CD4-positive, alpha-beta T cell (primary cell): Measurements from ENCODE around the gene GEMIN7. TPM values are rescaled to one million over a fixed set of nuclear protein-coding genes. Genes with fewer than 3 reads are reported as not detected.
"Not testable (repeated sequence)": the region's sequence is repeated elsewhere in the genome, so short reads cannot be mapped to it uniquely, and the experiment has no call there.

Experiments
- ATAC-seq: fragments of 200-7000 bp; cut with Tn5 transposase; one replicate; pipeline ENCODE4 v1.10.0; 2022; ENCODE audit warnings: mild to moderate bottlenecking; ENCODE audit not compliant: poor library complexity
- CTCF ChIA-PET: fragments of 350-600 bp; sonication (Branson Sonifier 250); formaldehyde crosslinking; loops from one replicate; lab custom pipeline; 2021; ENCODE audit warnings: antibody characterized with exemption, inconsistent platforms; lab: Charles Lee
- POLR2A ChIA-PET: fragments of 350-600 bp; sonication (Branson Sonifier 250); formaldehyde crosslinking; loops from one replicate; lab custom pipeline; 2021; ENCODE audit warnings: antibody characterized with exemption, inconsistent platforms; lab: Charles Lee
- DNase-seq, 14 experiments: peaks; one replicate each; pipeline ENCODE4 v3.0.0-alpha.2; 2013 to 2020; ENCODE audit warnings: mixed read lengths in 2 of 14
- H3K27ac ChIP-seq, 2 donors: one replicate each; pipeline versions ENCODE4 v1.5.1 to v1.7.0; 2013; ENCODE audit warnings: low read length in 2 of 2, low read depth in 1 of 2, mild to moderate bottlenecking in 1 of 2
- H3K27me3 ChIP-seq, 2 experiments: 1 replicate in 1 of 2; 2 replicates in 1 of 2; pipeline versions ENCODE4 v1.6.1 to v1.7.0; 2013; ENCODE audit warnings: low read length in 2 of 2, control low read depth in 1 of 2, mild to moderate bottlenecking in 1 of 2, moderate library complexity in 1 of 2; ENCODE audit not compliant: insufficient read depth in 2 of 2, control insufficient read depth in 1 of 2
- H3K36me3 ChIP-seq: one replicate; pipeline ENCODE4 v1.6.1; 2013; ENCODE audit warnings: low read length, control low read depth; ENCODE audit not compliant: insufficient read depth
- H3K4me1 ChIP-seq: one replicate; pipeline ENCODE4 v1.6.1; 2013; ENCODE audit warnings: low read length, control low read depth; ENCODE audit not compliant: insufficient read depth
- H3K4me3 ChIP-seq: one replicate; pipeline ENCODE4 v1.5.1; 2013; ENCODE audit warnings: mild to moderate bottlenecking, low read length, moderate library complexity
- H3K9me3 ChIP-seq, 2 experiments: 1 replicate in 1 of 2; 2 replicates in 1 of 2; pipeline versions ENCODE4 v1.6.1 to v1.7.0; 2013; ENCODE audit warnings: low read length in 2 of 2, mild to moderate bottlenecking in 2 of 2, control low read depth in 1 of 2, moderate library complexity in 1 of 2; ENCODE audit not compliant: control insufficient read depth in 1 of 2, insufficient read depth in 1 of 2
- H3K27ac Mint-ChIP-seq: one replicate; pipeline ENCODE4 v1.8.0; 2020; ENCODE audit warnings: mixed read lengths
- H3K27me3 Mint-ChIP-seq: one replicate; pipeline ENCODE4 v1.8.0; 2021; ENCODE audit warnings: mixed read lengths
- H3K36me3 Mint-ChIP-seq: one replicate; pipeline ENCODE4 v1.8.0; 2021; ENCODE audit warnings: low read depth, mixed read lengths
- H3K4me1 Mint-ChIP-seq: one replicate; pipeline ENCODE4 v1.8.0; 2021; ENCODE audit warnings: low read depth, mixed read lengths
- H3K4me3 Mint-ChIP-seq: one replicate; pipeline ENCODE4 v1.8.0; 2020; ENCODE audit warnings: mild to moderate bottlenecking, mixed read lengths
- H3K9me3 Mint-ChIP-seq: one replicate; pipeline ENCODE4 v1.8.0; 2020; ENCODE audit warnings: mixed read lengths
- intact Hi-C, 2 experiments: fragments of 100-400 bp; cut with DNase I in 1 of 2; cut with micrococcal nuclease in 1 of 2; formaldehyde crosslinking; loops; one replicate each; pipeline versions ENCODE4 v1.15.1 to v1.9.0; 2023 to 2025; cut with DNase I, micrococcal nuclease
- total RNA-seq, 174 experiments: library from RNA in 2 of 174; stranded (reverse) in 2 of 174; gene quantifications; one replicate each; pipeline ENCODE4 v1.2.3 and lab custom pipeline; 2021 to 2026
- TF ChIP-seq, protein P1 (sequence below): fragments of 200-600 bp; IDR thresholded peaks from one replicate; pipeline ENCODE4 v1.8.0; 2022; ENCODE audit warnings: antibody characterized with exemption, mild to moderate bottlenecking

The GEMIN7 gene
- total RNA-seq, 2 experiments from 2014 or later = 4.0 to 4.8 TPM

- Histone ChIP-seq H3K27me3 (no peaks in the 10 kb centered on the region), H3K36me3 (no peaks in the 10 kb centered on the region), H3K4me1 (peaks cover 66% of the 10 kb centered on the region), H3K27ac (no peak overlapping the region), H3K4me3 (no peak overlapping the region), H3K9me3 (no peaks in the 10 kb centered on the region)
- peak overlapping the region; percentile 64 for H3K27ac Mint-ChIP-seq
- no peaks in the 10 kb centered on the region for H3K36me3 Mint-ChIP-seq
- TF ChIP-seq, protein P1, sequence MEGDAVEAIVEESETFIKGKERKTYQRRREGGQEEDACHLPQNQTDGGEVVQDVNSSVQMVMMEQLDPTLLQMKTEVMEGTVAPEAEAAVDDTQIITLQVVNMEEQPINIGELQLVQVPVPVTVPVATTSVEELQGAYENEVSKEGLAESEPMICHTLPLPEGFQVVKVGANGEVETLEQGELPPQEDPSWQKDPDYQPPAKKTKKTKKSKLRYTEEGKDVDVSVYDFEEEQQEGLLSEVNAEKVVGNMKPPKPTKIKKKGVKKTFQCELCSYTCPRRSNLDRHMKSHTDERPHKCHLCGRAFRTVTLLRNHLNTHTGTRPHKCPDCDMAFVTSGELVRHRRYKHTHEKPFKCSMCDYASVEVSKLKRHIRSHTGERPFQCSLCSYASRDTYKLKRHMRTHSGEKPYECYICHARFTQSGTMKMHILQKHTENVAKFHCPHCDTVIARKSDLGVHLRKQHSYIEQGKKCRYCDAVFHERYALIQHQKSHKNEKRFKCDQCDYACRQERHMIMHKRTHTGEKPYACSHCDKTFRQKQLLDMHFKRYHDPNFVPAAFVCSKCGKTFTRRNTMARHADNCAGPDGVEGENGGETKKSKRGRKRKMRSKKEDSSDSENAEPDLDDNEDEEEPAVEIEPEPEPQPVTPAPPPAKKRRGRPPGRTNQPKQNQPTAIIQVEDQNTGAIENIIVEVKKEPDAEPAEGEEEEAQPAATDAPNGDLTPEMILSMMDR = no peak
- peaks cover 65% of the 10 kb centered on the region for H3K4me1 Mint-ChIP-seq
- no peaks in the 10 kb centered on the region for H3K27me3 Mint-ChIP-seq
- intact Hi-C loops = no loop called here
- ATAC-seq = peak; percentile 9
- ChIA-PET POLR2A (interaction anchor here (0.9 to 2.0 kb wide), 2 partner anchors 25 to 61 kb away, joined by 3 to 13 read pairs; partner anchors contain the start of genes BLOC1S3, PPP1R37 and TRAPPC6A), CTCF (no interaction called here)
- DNase-seq = no peak
- peak overlapping the region; percentile 2 for H3K4me3 Mint-ChIP-seq
- no peaks in the 10 kb centered on the region for H3K9me3 Mint-ChIP-seq
Observed at GRCh38 chr19:45117671-45118070, 38.6 kb downstream of the GEMIN7 start.

- intact Hi-C loops = no loop called here
- POLR2A ChIA-PET = interaction anchor here (0.9 to 2.0 kb wide), 3 partner anchors 15 to 60 kb away, joined by 3 to 13 read pairs (median 5); partner anchors contain the start of genes BLOC1S3, PPP1R37 and TRAPPC6A
- no peaks in the 10 kb centered on the region for H3K27me3 Mint-ChIP-seq
- H3K36me3 Mint-ChIP-seq = no peaks in the 10 kb centered on the region
- H3K4me1 Mint-ChIP-seq = peaks cover 65% of the 10 kb centered on the region
- Histone ChIP-seq H3K27me3 (no peaks in the 10 kb centered on the region), H3K36me3 (no peaks in the 10 kb centered on the region), H3K27ac (no peak overlapping the region), H3K9me3 (no peaks in the 10 kb centered on the region), H3K4me1 (peaks cover 66% of the 10 kb centered on the region), H3K4me3 (no peak overlapping the region)
- H3K27ac Mint-ChIP-seq = peak overlapping the region; percentile 64
- DNase-seq = no peak
- no peak for ATAC-seq
- CTCF ChIA-PET = no interaction called here
- no peak overlapping the region for H3K4me3 Mint-ChIP-seq
- TF ChIP-seq, protein P1 = no peak
- H3K9me3 Mint-ChIP-seq = no peaks in the 10 kb centered on the region
Observed at GRCh38 chr19:45118106-45118505, 39.0 kb downstream of the GEMIN7 start.

- not testable (repeated sequence) for H3K27ac ChIP-seq
Observed at GRCh38 chr19:45118591-45119355, 39.7 kb downstream of the GEMIN7 start.

More at GRCh38 chr19:45118591-45119355, 39.7 kb downstream of the GEMIN7 start:
- Mint-ChIP-seq H3K27ac (peak overlapping the region; percentile 64), H3K4me1 (peaks cover 66% of the 10 kb centered on the region), H3K4me3 (peak overlapping the region; percentile 58)
- peaks cover 66% of the 10 kb centered on the region for H3K4me1 ChIP-seq
- DNase-seq, H3K36me3 ChIP-seq, H3K9me3 ChIP-seq, intact Hi-C loops, H3K27me3 ChIP-seq, CTCF ChIA-PET, H3K27me3 Mint-ChIP-seq, H3K9me3 Mint-ChIP-seq, H3K4me3 ChIP-seq, H3K36me3 Mint-ChIP-seq, ATAC-seq: not testable (repeated sequence)
- POLR2A ChIA-PET = interaction anchor here (0.9 to 2.0 kb wide), 3 partner anchors 15 to 60 kb away, joined by 3 to 13 read pairs (median 5); partner anchors contain the start of genes BLOC1S3, PPP1R37 and TRAPPC6A
